NOMO-1 (cell line): Measurements from ENCODE around the gene CCDC197.

ENCODE experiments used
- DNase-seq, 2 experiments: peaks; one replicate each; lab custom pipeline; 2025; ENCODE audit not compliant: unreplicated experiment in 2 of 2; lab: John Stamatoyannopoulos, UW

The CCDC197 gene

GRCh38 chr14:93997082-93997481 is at the start of gene CCDC197:
Gene CCDC197, plus strand, starts transcription at chr14:93997301. Its CDS starts 831 bp downstream, at chr14:93998132.
- no peak for DNase-seq

- DNase-seq, result no peak
These were observed 47.5 kb upstream of the CCDC197 start for GRCh38 chr14:93949511-93950075.

- DNase-seq, result no peak
These were observed 46.0 kb upstream of the CCDC197 start for GRCh38 chr14:93950948-93951634.

GRCh38 chr14:93951635-93952540 is 45.2 kb upstream of the CCDC197 start:
- DNase-seq, result no peak

GRCh38 chr14:93952829-93953228 is 44.3 kb upstream of the CCDC197 start:
- DNase-seq, result no peak

- no peak for DNase-seq
These were observed 43.8 kb upstream of the CCDC197 start for GRCh38 chr14:93953263-93953662.

- DNase-seq, result no peak
These were observed 43.2 kb upstream of the CCDC197 start for GRCh38 chr14:93953739-93954515.

GRCh38 chr14:93954516-93954830 is 42.6 kb upstream of the CCDC197 start:
- no peak for DNase-seq

- peak; percentile 82 to 91 for DNase-seq
These were observed 41.9 kb upstream of the CCDC197 start for GRCh38 chr14:93954900-93955849.

GRCh38 chr14:93955850-93956481 is 41.1 kb upstream of the CCDC197 start:
- DNase-seq, result peak in 1 of 2 experiments; percentile 9

GRCh38 chr14:93956514-93957332 is 40.4 kb upstream of the CCDC197 start:
- no peak for DNase-seq

- DNase-seq, result no peak
These were observed 39.8 kb upstream of the CCDC197 start for GRCh38 chr14:93957333-93957710.

GRCh38 chr14:93957751-93958566 is 39.1 kb upstream of the CCDC197 start:
- DNase-seq, result no peak

GRCh38 chr14:93958567-93959238 is 38.4 kb upstream of the CCDC197 start:
- no peak for DNase-seq

- DNase-seq, result peak; percentile 69 to 85
These were observed 37.6 kb upstream of the CCDC197 start for GRCh38 chr14:93959239-93960107.

GRCh38 chr14:93960108-93960475 is 37.0 kb upstream of the CCDC197 start:
- peak in 1 of 2 experiments; percentile 12 for DNase-seq
